ENCODE data around the gene ETHE1.

Gene ETHE1

GRCh38 chr19:43554317-43554895 lies 27.4 kb upstream of the ETHE1 start:
- Histone ChIP-seq H3K36me3 (ENCODE audit: insufficient read depth, low read length) (peaks cover 44% of the 10 kb centered on the region), H3F3A (ENCODE audit: insufficient read depth, low read length) (no peaks in the 10 kb centered on the region), H3K4me2 (ENCODE audit: low read length) (no peak overlapping the region), H3K9me3 (ENCODE audit: low read length) (no peaks in the 10 kb centered on the region), H4K20me1 (ENCODE audit: insufficient read depth, low read length) (no peaks in the 10 kb centered on the region), H3K27me3 (ENCODE audit: insufficient read depth, low read length) (no peaks in the 10 kb centered on the region), H3K9me2 (ENCODE audit: low read depth, low read length) (no peaks in the 10 kb centered on the region), H3K79me2 (ENCODE audit: insufficient read depth, low read length) (no peaks in the 10 kb centered on the region), H3K27ac (ENCODE audit: low read depth, low read length, poor library complexity, severe bottlenecking) (no peak overlapping the region), H2AFZ (ENCODE audit: low read length) (no peak overlapping the region), H3K4me3 (ENCODE audit: low read depth, low read length, poor library complexity, severe bottlenecking) (no peak overlapping the region), H3K4me1 (ENCODE audit: insufficient read depth, low read length, severe bottlenecking) (no peaks in the 10 kb centered on the region), H3K9ac (ENCODE audit: low read length) (no peak overlapping the region)
- no peak for TF ChIP-seq CTCF (IDR thresholded peaks at IDR 0.05; ENCODE audit: low read length)
- TF ChIP-seq EZH2 (IDR thresholded peaks at IDR 0.05; ENCODE audit: borderline replicate concordance, low read length), result no peak

GRCh38 chr19:43553656-43554055 lies 26.7 kb upstream of the ETHE1 start:
- Histone ChIP-seq H3K9me2 (ENCODE audit: low read depth, low read length) (no peaks in the 10 kb centered on the region), H3K4me2 (ENCODE audit: low read length) (no peak overlapping the region), H3K27me3 (ENCODE audit: insufficient read depth, low read length) (no peaks in the 10 kb centered on the region), H3K79me2 (ENCODE audit: insufficient read depth, low read length) (no peaks in the 10 kb centered on the region), H3K4me1 (ENCODE audit: insufficient read depth, low read length, severe bottlenecking) (no peaks in the 10 kb centered on the region), H3K4me3 (ENCODE audit: low read depth, low read length, poor library complexity, severe bottlenecking) (no peak overlapping the region), H3K9ac (ENCODE audit: low read length) (no peak overlapping the region), H3F3A (ENCODE audit: insufficient read depth, low read length) (no peaks in the 10 kb centered on the region), H3K27ac (ENCODE audit: low read depth, low read length, poor library complexity, severe bottlenecking) (no peak overlapping the region), H4K20me1 (ENCODE audit: insufficient read depth, low read length) (no peaks in the 10 kb centered on the region), H3K9me3 (ENCODE audit: low read length) (no peaks in the 10 kb centered on the region), H3K36me3 (ENCODE audit: insufficient read depth, low read length) (peaks cover 44% of the 10 kb centered on the region), H2AFZ (ENCODE audit: low read length) (no peak overlapping the region)
- TF ChIP-seq EZH2 (IDR thresholded peaks at IDR 0.05; ENCODE audit: borderline replicate concordance, low read length) (no peak), CTCF (IDR thresholded peaks at IDR 0.05; ENCODE audit: low read length) (no peak)

- Histone ChIP-seq H3F3A (ENCODE audit: insufficient read depth, low read length) (no peaks in the 10 kb centered on the region), H3K4me1 (ENCODE audit: insufficient read depth, low read length, severe bottlenecking) (no peaks in the 10 kb centered on the region), H3K27ac (ENCODE audit: low read depth, low read length, poor library complexity, severe bottlenecking) (no peak overlapping the region), H3K9me2 (ENCODE audit: low read depth, low read length) (no peaks in the 10 kb centered on the region), H3K36me3 (ENCODE audit: insufficient read depth, low read length) (peaks cover 44% of the 10 kb centered on the region), H3K4me2 (ENCODE audit: low read length) (no peak overlapping the region), H4K20me1 (ENCODE audit: insufficient read depth, low read length) (no peaks in the 10 kb centered on the region), H3K9ac (ENCODE audit: low read length) (no peak overlapping the region), H3K27me3 (ENCODE audit: insufficient read depth, low read length) (no peaks in the 10 kb centered on the region), H3K79me2 (ENCODE audit: insufficient read depth, low read length) (no peaks in the 10 kb centered on the region), H2AFZ (ENCODE audit: low read length) (no peak overlapping the region), H3K9me3 (ENCODE audit: low read length) (no peaks in the 10 kb centered on the region), H3K4me3 (ENCODE audit: low read depth, low read length, poor library complexity, severe bottlenecking) (no peak overlapping the region)
- no peak for TF ChIP-seq CTCF (IDR thresholded peaks at IDR 0.05; ENCODE audit: low read length)
- TF ChIP-seq EZH2 (IDR thresholded peaks at IDR 0.05; ENCODE audit: borderline replicate concordance, low read length), result no peak
These were observed 25.6 kb upstream of the ETHE1 start for GRCh38 chr19:43552616-43553015.
